HG03066 (cell line): ENCODE measurements around the gene LRRN2.
"Not testable (repeated sequence)": the region's sequence is repeated elsewhere in the genome, so short reads cannot be mapped to it uniquely, and the experiment has no call there.

Source experiments
- ATAC-seq: cut with Tn5 transposase; IDR thresholded peaks from one replicate; pipeline ENCODE4 v1.9.1; 2021; ENCODE audit warnings: low read depth; ENCODE audit not compliant: unreplicated experiment

LRRN2 gene

DNA sequence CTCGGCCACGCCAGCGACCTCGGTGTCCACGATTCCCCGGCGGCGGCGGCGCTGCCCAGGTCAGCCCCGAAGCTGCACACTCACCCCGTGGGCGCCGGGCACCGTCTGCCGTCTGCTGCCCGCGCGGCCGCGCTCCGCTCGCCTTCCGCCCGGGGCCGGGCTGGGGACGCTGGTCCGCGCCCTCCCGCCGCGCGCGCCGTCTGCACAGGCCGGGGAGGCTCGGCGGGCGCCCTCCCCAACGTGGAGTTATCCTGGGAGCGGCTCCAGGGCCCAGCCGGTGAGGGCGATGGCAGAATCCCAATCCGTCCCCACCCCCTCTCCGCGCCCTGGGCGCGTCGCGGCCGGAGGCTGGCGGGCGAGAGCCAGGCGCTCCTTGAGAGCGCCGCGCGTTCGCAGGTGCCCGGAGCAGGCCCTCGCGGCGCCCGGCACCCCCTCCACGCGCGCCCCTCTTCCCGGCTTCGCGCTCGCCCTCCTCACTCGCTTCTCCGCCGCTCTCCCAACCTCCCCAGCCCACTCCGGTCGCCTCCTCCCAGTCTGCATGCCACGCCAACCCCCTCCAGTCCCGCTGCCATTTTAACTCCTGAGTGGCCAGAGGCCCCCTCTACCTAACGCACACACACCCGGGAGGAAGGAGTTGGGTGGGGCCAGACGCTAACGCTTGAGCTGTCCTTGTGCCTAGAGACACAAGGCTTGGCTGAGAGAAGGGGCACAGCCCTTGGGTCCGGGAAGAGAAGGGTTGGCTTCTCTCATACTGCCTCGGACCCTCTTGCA lies at the start of gene LRRN2:
TSS of gene LRRN2 (minus strand) at position 503 of the 771 bp plus-strand sequence. CDS start 65,746 bp downstream, outside the sequence.
- ATAC-seq, result no peak

DNA sequence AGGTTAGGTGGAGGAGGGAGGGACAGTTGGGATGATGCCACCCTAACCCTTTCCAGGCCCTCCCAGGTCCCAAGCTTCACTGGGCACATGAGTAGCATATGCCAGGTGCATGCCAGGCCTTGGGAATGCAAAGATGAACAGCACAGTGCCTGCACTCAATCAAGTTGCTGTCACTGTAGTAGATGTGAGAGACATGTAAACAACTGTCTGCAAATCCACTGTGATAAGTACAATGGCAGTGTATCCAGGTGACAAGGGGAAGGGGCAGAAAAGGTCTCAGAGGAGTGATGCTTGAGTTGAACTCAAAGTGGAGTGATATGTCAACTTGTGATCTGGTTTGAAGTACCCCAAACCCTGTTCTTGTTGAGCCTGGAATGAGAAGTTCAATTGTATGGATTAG lies 49.5 kb upstream of the LRRN2 start:
- no peak for ATAC-seq

- ATAC-seq, result no peak
Measured at GRCh38 chr1:204733869-204734596, 48.5 kb upstream of the LRRN2 start.

DNA sequence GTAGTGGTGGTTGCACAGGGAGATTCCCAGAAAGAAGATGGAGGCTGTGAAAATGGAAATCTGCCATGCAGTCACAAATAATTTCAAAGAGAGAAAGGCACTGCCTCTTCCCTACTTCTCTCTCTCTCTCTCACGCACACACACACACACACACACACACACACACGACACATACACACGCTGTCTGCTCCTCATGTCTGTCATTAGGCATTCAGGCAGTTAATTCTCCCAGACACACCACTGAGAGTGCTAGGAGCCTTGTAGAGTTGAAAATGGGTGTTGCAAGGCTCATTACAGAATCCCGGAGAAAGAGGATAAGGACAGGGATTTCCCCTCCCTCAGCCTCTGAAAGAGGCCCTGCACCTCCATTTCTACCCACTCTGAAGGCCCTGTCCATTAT lies 47.8 kb upstream of the LRRN2 start:
- no peak for ATAC-seq

- no peak for ATAC-seq
Measured at GRCh38 chr1:204731985-204732575, 46.5 kb upstream of the LRRN2 start.

GRCh38 chr1:204731509-204731908 lies 46.0 kb upstream of the LRRN2 start:
- no peak for ATAC-seq

DNA sequence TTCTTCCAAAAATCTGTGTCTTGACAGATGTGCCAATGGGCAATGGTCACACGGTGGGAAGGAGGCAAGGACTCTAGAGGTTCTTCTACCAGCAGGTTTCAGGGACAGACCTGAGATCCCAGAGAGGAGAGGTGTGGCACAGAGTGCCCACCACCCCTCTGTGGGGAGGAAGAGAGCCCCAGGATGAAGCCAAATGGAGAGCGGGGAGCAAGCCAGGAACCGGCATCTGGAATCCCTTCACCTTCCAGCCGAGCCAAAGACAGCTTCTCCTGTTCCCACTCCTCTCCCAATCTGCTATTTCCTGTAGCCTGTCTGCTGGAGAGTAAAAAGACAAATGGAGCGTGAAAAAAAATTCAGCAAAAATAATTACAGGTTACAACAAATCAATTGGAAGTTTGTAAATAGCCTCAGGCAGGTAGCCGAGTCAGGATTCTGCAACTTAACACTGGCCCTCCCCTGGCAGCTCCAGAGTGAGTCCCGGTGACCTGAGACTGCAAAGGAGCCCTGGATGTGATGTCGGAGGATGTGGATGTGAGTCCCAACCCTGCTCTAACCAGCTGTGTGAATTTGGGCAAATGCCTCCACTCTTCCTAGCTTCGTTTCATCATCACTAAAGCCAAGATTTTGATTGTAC lies 45.4 kb upstream of the LRRN2 start:
- no peak for ATAC-seq

DNA sequence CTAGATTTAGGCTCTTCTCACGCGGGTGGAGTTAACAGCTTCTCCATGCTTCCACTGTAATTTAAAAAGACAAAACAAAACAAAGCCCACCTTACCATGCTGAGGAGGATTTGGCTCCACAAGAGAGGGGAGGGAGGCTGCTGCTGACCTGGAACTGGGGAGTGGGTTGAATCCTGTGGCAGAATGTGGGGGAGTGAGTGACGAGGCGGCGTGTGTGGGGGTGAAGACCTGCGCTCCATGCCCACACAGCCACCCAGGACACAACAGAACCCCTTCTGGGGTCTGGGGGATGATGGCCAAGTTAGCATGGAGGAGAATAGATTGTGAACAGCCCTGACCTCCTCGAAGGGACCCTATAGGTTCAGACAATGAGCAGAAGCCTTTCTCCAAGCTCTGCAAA lies 44.0 kb upstream of the LRRN2 start:
- no peak for ATAC-seq

- ATAC-seq, result no peak
Measured at GRCh38 chr1:204728456-204728855, 42.9 kb upstream of the LRRN2 start.

DNA sequence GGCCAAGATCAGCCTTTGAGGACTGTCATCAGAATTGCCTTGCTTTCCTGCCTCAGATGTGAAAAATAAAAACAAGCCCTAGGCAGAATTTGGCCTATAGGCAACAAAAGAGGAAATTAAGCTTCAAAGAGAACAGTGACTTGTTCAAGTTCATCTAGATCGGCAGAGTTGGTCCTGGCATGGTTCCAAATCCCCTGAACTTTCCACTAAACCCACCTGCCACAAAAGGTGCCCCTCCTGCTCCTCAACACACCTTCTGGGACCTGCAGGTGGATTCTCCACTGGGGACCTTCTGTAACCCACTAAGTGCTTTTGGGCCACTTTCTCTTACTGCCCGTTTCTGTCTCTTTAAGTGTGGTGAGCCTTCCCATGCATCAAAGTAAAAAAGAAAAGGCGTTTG lies 42.5 kb upstream of the LRRN2 start:
- no peak for ATAC-seq

DNA sequence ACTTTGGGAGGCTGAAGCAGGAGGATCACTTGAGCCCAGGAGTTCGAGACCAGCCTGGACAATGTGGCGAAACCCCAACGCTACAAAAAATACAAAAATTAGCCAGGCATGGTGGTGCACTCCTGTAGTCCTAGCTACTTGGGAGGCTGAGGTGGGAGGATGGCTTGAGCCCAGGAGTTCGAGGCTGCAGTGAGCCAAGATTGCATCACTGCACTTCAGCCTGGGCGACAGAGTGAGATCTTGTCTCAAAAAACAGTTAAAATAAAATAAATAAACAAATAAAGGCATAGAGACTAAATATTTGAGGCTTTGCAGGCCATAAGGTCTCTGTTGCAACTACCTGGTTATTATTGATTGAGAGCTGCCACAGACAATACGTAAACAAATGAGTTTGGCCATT lies 41.9 kb upstream of the LRRN2 start:
- ATAC-seq, result not testable (repeated sequence)

DNA sequence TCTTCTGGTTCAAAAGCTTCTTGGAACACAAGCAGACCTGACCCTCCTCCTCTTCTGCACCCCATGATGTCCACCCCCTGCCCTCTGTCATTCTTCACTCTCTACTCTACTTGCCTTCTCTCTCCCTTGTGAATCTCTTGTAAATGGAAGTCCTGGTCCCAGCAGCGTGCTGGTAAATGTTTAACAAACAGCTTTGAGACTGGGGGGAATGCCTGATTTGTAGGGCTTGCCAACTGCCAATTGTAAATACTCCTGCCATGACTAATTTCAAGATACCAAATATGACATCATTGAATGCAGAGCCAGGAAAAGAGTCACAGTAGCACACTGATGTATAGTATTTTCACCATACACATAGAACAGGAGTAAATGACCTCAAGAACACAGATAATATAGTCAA lies 40.9 kb upstream of the LRRN2 start:
- ATAC-seq, result no peak

DNA sequence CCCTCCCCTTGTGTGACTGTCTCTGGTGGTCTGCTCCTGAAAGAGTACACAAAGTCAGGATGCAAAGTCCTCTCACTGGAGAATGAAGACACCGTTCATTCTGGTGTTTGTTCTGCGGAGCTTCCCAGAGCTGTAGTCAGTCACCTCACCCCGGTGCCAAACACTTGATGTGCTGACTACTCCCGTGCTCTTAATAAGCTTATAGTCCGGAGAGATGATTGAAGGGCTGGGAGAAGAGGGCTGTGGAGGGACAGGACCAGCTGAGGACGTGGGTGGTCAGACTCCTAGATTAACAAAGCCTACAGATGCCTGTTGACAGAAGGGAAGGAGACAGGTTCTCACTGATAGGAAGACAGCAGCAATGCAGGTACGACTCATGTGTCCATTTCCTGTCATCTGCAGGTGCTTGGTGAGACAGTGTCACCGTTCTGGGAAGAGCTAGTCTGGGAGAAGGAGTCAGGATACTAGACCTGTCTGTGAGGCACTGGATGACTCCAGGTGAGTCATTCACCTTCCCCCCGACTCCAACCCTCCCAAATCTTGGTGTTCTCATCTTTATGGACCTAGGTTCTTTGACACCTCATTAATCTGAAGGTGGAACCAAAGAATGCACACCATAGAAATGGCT lies 40.4 kb upstream of the LRRN2 start:
- no peak for ATAC-seq

GRCh38 chr1:204723131-204723787 lies 37.7 kb upstream of the LRRN2 start:
- no peak for ATAC-seq

GRCh38 chr1:204721373-204722055 lies 36.0 kb upstream of the LRRN2 start:
- no peak for ATAC-seq

DNA sequence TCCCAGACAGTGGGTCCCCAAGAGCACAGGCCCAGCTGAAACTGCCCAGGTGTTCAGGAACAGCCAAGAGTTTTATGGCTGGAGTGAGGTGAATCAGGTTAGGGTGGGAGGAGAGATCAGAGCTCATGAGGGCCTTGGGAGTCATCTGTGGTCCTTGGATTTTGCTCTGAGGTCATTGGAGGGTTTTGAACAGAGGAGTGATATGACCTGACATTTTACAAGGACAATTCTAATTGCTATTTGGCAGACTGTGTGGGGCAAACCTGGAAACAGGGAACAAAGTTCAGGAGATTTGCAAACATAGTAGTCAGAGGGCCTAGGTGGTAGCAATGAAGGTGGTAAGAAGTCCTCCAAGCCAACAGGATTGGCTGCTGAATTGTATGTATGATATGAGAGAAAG lies 31.1 kb upstream of the LRRN2 start:
- no peak for ATAC-seq

DNA sequence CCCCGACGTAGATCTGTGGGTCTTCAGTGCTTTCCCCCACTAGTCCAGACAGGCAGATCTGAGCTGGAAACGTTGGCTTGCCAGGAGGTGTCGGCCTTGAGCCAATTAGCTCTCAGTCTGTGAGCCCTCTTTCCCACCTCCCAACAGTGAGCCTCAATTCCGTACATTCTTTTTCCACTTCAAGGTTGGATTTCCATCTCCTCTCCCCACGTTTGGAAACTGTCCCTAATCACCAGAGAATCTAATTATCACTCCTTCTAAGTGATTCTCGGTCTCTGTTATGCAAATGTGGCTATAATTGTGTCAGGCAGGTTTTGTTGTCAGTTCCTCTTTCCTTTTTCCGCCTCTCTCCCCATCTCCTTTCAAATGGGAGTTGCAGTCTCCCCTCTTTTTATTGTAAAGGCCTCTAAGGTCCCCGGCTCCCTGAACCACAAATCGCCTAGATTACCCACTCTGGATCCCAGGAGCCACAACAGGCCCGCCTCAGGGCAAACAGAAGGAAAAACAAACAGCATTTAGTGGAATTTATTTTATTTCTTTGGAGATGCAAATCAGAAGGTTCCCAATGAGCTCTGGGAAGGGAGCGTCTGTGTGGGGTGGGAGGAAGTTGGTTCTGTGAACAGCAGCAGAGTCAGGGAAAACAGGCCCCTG lies 29.4 kb upstream of the LRRN2 start:
- ATAC-seq, result peak; percentile 64

DNA sequence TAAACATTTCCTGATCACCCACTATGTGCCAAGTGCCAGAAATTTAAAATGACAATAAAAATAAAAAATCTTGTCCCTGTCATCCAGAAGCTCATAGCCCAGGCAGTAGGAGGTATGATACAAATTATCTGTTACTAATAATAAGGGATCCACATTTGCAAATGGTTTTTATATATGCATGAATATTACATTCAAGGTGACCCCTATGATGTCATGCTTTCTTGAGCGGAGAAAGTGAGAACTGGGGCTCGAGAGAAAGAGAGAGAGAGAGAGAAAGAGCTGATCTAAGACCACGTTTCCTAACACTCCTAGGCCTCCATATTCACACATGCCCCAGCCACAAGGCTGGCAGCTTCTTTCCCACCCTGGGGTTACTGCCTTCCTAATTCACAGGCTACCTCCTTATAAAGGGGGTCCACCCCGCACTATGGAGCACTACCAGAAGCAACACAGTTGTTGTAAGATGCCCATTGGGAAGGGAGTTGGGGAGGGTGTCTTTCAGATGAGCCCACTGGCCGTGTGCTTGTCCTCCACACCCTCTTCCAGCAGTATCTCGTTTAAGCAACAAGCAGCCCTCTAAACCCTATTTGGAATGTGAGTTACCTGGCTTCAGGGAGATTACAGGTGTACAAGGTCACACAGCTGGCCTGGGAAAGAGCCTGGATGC lies 28.8 kb upstream of the LRRN2 start:
- no peak for ATAC-seq

DNA sequence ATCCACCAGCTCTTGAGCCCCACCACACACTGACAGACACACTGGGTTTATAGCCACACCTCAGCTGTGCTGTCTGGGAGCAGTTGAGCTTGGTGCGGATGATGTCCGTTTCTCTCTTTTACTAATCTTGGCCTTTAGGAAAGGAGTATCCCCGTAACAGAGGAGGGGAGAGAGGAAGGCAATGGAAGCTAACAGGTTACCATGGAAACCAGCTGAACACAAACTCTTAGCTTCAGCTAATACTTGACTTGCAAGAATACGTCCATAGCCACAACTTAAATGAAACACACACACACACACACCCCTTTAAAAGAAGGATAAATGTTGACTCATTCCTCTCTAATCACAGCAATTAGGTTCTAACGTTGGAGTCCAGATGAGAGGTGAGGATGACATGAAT lies 28.0 kb upstream of the LRRN2 start:
- no peak for ATAC-seq
